HL-60 (cell line): ENCODE results near the gene GCK.

Experiments used
- CTCF ChIP-seq: IDR thresholded peaks from one replicate; pipeline ENCODE4 v1.5.1; 2011; ENCODE audit warnings: low read length, control low read depth, inconsistent platforms; ENCODE audit not compliant: insufficient read depth
- GABPA ChIP-seq: IDR thresholded peaks from 2 replicates; pipeline ENCODE4 v1.6.1; 2012; ENCODE audit warnings: low read depth
- POLR2AphosphoS5 ChIP-seq: IDR thresholded peaks from 2 replicates; pipeline ENCODE4 v1.6.1; 2012; ENCODE audit warnings: low read depth
- REST ChIP-seq: IDR thresholded peaks from 2 replicates; pipeline ENCODE4 v1.6.1; 2012; ENCODE audit warnings: low read depth; ENCODE audit not compliant: insufficient replicate concordance
- SPI1 ChIP-seq: IDR thresholded peaks from 2 replicates; pipeline ENCODE4 v1.6.1; 2012; ENCODE audit warnings: low read depth, mild to moderate bottlenecking, borderline replicate concordance

GRCh38 chr7:44107961-44108767, 81.1 kb downstream of the GCK start:
- no peak for TF ChIP-seq CTCF
- TF ChIP-seq POLR2AphosphoS5: no peak
- TF ChIP-seq REST: no peak
- TF ChIP-seq GABPA: no peak
- no peak for TF ChIP-seq SPI1
